Breast epithelium (tissue), 4 donors: Measurements from ENCODE around the gene TCP11L1. TPM values are rescaled to one million over a fixed set of nuclear protein-coding genes. Genes with fewer than 3 reads are reported as not detected.

ENCODE experiments used
- DNase-seq, 2 donors: peaks; one replicate each; pipeline ENCODE4 v3.0.0-alpha.2; 2019; ENCODE audit warnings: low spot score in 2 of 2
- H3K27ac ChIP-seq, 2 donors: fragments of 200-600 bp; sonication (generic) in 1 of 2; one replicate each; pipeline ENCODE4 v1.5.1; 2016 to 2019; ENCODE audit warnings: mild to moderate bottlenecking in 1 of 2
- H3K27me3 ChIP-seq, 2 donors: fragments of 200-600 bp; sonication (generic) in 1 of 2; one replicate each; pipeline versions ENCODE4 v1.5.1 to v1.6.0; 2017 to 2019; ENCODE audit warnings: control low read depth in 1 of 2, mild to moderate bottlenecking in 1 of 2
- H3K36me3 ChIP-seq: fragments of 200-600 bp; one replicate; pipeline ENCODE4 v1.5.1; 2019
- H3K4me1 ChIP-seq, 2 donors: fragments of 200-600 bp; sonication (generic); one replicate each; pipeline ENCODE4 v1.5.1; 2016 to 2019; ENCODE audit warnings: control low read depth in 1 of 2
- H3K4me3 ChIP-seq, 3 donors: fragments of 200-600 bp; sonication (generic); 1 replicate in 2 of 3; 2 replicates in 1 of 3; pipeline ENCODE4 v1.5.1; 2016 to 2019; ENCODE audit warnings: mild to moderate bottlenecking in 3 of 3, moderate library complexity in 2 of 3
- H3K9me3 ChIP-seq, 2 donors: fragments of 200-600 bp; sonication (generic) in 1 of 2; one replicate each; pipeline ENCODE4 v1.5.1; 2016 to 2019; ENCODE audit warnings: control low read depth in 1 of 2
- POLR2A ChIP-seq: fragments of 450-650 bp; IDR thresholded peaks from one replicate; pipeline ENCODE4 v1.6.1; 2016; ENCODE audit warnings: antibody characterized with exemption, mild to moderate bottlenecking, moderate library complexity
- POLR2AphosphoS5 ChIP-seq, 3 donors: sonication (generic); formaldehyde crosslinking; IDR thresholded peaks; one replicate each; pipeline ENCODE4 v1.6.1; 2017; ENCODE audit warnings: antibody characterized with exemption in 3 of 3
- intact Hi-C: fragments of 100-400 bp; cut with DNase I; formaldehyde crosslinking; loops from one replicate; pipeline ENCODE4 v1.15.1; 2023; ENCODE audit warnings: low total_unique reads
- total RNA-seq, 3 donors: library from RNA; depleted of rRNA; stranded (reverse); fragments of >200 nt; gene quantifications; one replicate each; pipeline ENCODE4 v1.1.0, GENCODE V29; 2016
- TF ChIP-seq, protein P1 (sequence below), 3 donors: fragments of 450-650 bp; IDR thresholded peaks; one replicate each; pipeline ENCODE4 v1.5.1; 2016 to 2017; ENCODE audit warnings: antibody characterized with exemption in 3 of 3, mild to moderate bottlenecking in 3 of 3, moderate library complexity in 3 of 3

The TCP11L1 gene, protein sequence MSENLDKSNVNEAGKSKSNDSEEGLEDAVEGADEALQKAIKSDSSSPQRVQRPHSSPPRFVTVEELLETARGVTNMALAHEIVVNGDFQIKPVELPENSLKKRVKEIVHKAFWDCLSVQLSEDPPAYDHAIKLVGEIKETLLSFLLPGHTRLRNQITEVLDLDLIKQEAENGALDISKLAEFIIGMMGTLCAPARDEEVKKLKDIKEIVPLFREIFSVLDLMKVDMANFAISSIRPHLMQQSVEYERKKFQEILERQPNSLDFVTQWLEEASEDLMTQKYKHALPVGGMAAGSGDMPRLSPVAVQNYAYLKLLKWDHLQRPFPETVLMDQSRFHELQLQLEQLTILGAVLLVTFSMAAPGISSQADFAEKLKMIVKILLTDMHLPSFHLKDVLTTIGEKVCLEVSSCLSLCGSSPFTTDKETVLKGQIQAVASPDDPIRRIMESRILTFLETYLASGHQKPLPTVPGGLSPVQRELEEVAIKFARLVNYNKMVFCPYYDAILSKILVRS
- 10 to 100 TPM; 19.8 to 34.7 (median 29.0) TPM for total RNA-seq

DNA sequence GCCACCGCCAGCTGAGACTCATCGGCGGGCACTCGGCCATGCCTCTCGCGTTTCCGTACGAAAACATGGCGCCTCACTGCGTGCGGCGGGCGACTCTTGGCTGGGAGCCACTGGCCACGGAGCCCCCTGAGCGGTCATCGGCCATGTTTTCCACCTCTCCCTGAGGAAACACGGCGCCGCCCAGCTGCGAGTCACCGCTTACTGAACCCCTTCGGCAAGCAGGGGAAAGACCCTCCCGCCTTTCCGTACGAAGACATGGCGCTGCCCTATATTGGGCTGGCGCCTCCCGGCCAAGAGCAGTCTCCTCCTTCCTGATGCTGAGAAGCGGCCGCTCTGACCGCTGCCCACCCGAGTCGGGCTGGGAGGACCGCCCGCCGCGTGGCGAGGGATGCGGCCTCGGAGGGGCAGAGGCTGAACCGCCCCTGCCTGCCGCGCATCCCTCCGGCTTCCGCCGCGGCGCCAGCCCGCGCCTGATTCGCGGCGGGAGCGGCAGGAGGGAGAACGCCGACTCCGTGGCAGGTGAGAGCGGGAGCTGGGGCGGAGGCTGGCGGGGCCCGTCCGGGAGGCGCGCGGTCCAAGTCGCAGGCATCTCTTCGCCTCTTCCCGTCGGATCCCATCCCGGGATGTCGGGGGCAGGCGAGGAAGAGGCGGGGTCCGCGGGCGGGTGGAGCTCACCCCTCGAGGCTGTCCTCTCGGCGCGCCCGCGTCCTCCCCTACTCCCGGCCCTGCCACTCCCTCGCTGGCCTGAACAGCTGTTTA lies at the start of gene TCP11L1:
TSS of gene TCP11L1 (plus strand) at position 299 of the 759 bp plus-strand sequence. CDS start 4,202 bp downstream, outside the sequence.
- DNase-seq: peak; percentile 86 to 90
- TF ChIP-seq POLR2A: peak; percentile 46
- TF ChIP-seq POLR2AphosphoS5 (IDR thresholded peaks at IDR 0.05): peak; percentile 66 to 86 (median 80)
- TF ChIP-seq, protein P1, sequence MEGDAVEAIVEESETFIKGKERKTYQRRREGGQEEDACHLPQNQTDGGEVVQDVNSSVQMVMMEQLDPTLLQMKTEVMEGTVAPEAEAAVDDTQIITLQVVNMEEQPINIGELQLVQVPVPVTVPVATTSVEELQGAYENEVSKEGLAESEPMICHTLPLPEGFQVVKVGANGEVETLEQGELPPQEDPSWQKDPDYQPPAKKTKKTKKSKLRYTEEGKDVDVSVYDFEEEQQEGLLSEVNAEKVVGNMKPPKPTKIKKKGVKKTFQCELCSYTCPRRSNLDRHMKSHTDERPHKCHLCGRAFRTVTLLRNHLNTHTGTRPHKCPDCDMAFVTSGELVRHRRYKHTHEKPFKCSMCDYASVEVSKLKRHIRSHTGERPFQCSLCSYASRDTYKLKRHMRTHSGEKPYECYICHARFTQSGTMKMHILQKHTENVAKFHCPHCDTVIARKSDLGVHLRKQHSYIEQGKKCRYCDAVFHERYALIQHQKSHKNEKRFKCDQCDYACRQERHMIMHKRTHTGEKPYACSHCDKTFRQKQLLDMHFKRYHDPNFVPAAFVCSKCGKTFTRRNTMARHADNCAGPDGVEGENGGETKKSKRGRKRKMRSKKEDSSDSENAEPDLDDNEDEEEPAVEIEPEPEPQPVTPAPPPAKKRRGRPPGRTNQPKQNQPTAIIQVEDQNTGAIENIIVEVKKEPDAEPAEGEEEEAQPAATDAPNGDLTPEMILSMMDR (IDR thresholded peaks at IDR 0.05): no peak
- Histone ChIP-seq H3K27me3 (no peaks in the 10 kb centered on the region), H3K36me3 (no peaks in the 10 kb centered on the region), H3K4me1 (no peaks in the 10 kb centered on the region), H3K4me3 (peak within 1 kb of the TSS; percentile 60 to 97 (median 92)), H3K27ac (peak within 1 kb of the TSS; percentile 98), H3K9me3 (no peaks in the 10 kb centered on the region)
- intact Hi-C loops: no loop called here

DNA sequence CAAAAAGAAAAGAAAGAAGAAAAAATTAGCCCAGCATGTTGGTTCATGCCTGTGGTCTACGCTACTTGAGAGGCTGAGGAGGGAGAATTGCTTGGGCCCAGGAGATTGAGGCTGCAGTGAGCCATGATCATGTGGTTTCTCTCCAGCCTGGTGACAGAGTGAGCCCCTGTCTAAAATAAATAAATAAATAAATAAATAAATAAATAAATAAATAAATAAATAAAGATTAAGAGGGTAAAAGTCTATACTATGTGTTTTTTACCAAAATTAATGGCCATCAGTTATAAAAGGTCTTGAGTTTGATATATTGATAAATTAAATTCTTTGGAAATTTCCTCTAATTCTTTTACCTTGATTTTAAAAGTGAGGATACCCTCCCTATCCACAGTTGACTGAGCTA lies 48.9 kb upstream of the TCP11L1 start:
- H3K9me3 ChIP-seq: peaks cover 0 to 15% of the 10 kb centered on the region in 2 donors
- H3K4me1 ChIP-seq: no peaks in the 10 kb centered on the region
- no peak overlapping the region for H3K4me3 ChIP-seq
- H3K27me3 ChIP-seq: no peaks in the 10 kb centered on the region
- intact Hi-C loops: no loop called here
- no peak overlapping the region for H3K27ac ChIP-seq
- TF ChIP-seq POLR2AphosphoS5 (IDR thresholded peaks at IDR 0.05): no peak
- TF ChIP-seq, protein P1 (IDR thresholded peaks at IDR 0.05): no peak
- no peak for TF ChIP-seq POLR2A
- DNase-seq: no peak
- no peaks in the 10 kb centered on the region for H3K36me3 ChIP-seq

DNA sequence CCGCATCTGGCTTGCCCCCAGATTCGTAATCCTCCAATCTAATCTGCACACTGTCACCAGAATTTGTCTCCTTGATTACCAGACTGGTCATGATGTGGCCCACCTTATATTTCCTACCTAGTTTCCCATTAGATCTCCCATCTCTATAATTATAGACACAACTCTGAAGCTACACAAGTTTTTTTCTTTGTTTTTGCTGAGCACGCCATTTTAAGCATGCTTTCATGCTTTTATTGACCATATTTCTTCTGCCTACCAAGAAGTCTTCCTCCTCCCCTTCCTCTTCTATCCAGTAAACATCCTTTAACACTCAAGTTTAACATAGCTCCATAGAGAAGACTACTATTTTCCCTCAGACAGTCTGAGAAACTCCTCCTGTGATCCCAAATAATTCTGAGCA lies 47.9 kb upstream of the TCP11L1 start:
- Histone ChIP-seq H3K9me3 (peaks cover 0 to 15% of the 10 kb centered on the region in 2 donors), H3K36me3 (no peaks in the 10 kb centered on the region), H3K27me3 (no peaks in the 10 kb centered on the region), H3K4me3 (no peak overlapping the region), H3K27ac (no peak overlapping the region), H3K4me1 (no peaks in the 10 kb centered on the region)
- intact Hi-C loops: no loop called here
- no peak for DNase-seq
- TF ChIP-seq, protein P1 (IDR thresholded peaks at IDR 0.05): no peak
- no peak for TF ChIP-seq POLR2A
- no peak for TF ChIP-seq POLR2AphosphoS5 (IDR thresholded peaks at IDR 0.05)

DNA sequence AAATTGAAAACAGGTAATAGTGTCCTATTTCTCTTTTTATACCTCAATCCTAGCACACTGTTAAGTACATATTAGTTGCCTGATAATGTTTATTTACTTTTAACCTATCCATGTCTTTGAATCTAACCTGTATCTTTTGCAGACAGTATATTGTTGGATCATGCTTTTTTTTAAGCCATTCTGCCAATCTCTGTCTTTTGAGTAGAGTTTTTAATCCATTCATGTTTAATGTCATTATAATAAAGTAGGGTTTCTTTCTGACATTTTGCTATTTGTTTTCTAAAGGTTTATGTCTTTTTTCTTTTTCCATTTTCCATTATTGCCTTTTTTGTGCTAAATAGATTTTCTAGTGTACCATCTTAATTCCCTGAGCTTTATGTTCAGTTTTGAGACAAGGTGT lies 47.5 kb upstream of the TCP11L1 start:
- H3K4me1 ChIP-seq: no peaks in the 10 kb centered on the region
- no peak overlapping the region for H3K4me3 ChIP-seq
- H3K9me3 ChIP-seq: peaks cover 0 to 15% of the 10 kb centered on the region in 2 donors
- H3K36me3 ChIP-seq: no peaks in the 10 kb centered on the region
- no peak overlapping the region for H3K27ac ChIP-seq
- TF ChIP-seq POLR2A (no peak), POLR2AphosphoS5 (IDR thresholded peaks at IDR 0.05) (no peak)
- TF ChIP-seq, protein P1 (IDR thresholded peaks at IDR 0.05): no peak
- H3K27me3 ChIP-seq: no peaks in the 10 kb centered on the region
- DNase-seq: no peak
- intact Hi-C loops: no loop called here

DNA sequence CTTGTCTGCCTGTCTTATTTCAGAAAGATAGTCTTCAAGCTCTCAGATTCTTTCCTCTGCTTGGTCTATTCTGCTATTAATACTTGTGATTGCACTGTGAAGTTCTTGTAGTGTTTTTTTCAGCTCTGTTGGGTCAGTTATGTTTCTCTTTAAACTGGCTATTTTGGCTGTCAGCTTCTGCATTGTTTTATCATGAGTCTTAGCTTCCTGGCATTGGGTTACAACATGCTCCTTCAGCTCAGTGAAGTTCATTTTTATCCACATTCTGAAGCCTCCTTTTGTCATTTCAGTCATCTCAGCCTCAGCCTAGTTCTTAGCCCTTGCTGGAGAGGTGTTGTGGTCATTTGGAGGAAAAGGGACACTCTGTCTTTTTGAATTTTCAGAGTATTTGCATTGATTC lies 39.2 kb upstream of the TCP11L1 start:
- TF ChIP-seq, protein P1 (IDR thresholded peaks at IDR 0.05): no peak
- no peak for TF ChIP-seq POLR2A
- no peak for TF ChIP-seq POLR2AphosphoS5 (IDR thresholded peaks at IDR 0.05)
- no peaks in the 10 kb centered on the region for H3K9me3 ChIP-seq
- intact Hi-C loops: no loop called here
- H3K27ac ChIP-seq: no peak overlapping the region
- H3K4me1 ChIP-seq: no peaks in the 10 kb centered on the region
- H3K27me3 ChIP-seq: no peaks in the 10 kb centered on the region
- no peaks in the 10 kb centered on the region for H3K36me3 ChIP-seq
- DNase-seq: no peak
- H3K4me3 ChIP-seq: no peak overlapping the region
